OCI-LY3 (cell line): ENCODE measurements around the gene CHGA.

Source experiments
- CTCF ChIP-seq: fragments of 200-600, 300-600 bp; sonication (generic); IDR thresholded peaks from 2 replicates; pipeline ENCODE4 v1.5.1; 2014; ENCODE audit warnings: antibody characterized with exemption, low read length, low read depth
- EZH2phosphoT487 ChIP-seq: fragments of 200-600 bp; shearing (Covaris generic); IDR thresholded peaks from 2 replicates; pipeline ENCODE4 v1.6.1; 2018; ENCODE audit warnings: antibody characterized with exemption, mixed run types, low read depth

- TF ChIP-seq CTCF (no peak), EZH2phosphoT487 (no peak)
Observed at GRCh38 chr14:92963301-92964123, 40.6 kb downstream of the CHGA start.
